B cell (primary cell): ENCODE data around the gene EPS8L3. TPM values are rescaled to one million over a fixed set of nuclear protein-coding genes. Genes with fewer than 3 reads are reported as not detected.

ENCODE experiments used
- ATAC-seq: fragments of 200-7000 bp; cut with Tn5 transposase; one replicate; pipeline ENCODE4 v1.10.0; 2021; ENCODE audit warnings: low read depth, mild to moderate bottlenecking, moderate number of reproducible peaks, moderate library complexity
- CTCF ChIA-PET: fragments of 350-600 bp; sonication (Branson Sonifier 250); formaldehyde crosslinking; loops from one replicate; lab custom pipeline; 2021; ENCODE audit warnings: antibody characterized with exemption, inconsistent platforms; lab: Charles Lee
- POLR2A ChIA-PET: fragments of 350-600 bp; sonication (Branson Sonifier 250); formaldehyde crosslinking; loops from one replicate; lab custom pipeline; 2021; ENCODE audit warnings: antibody characterized with exemption; lab: Charles Lee
- DNase-seq: peaks from one replicate; pipeline ENCODE4 v3.0.0; 2013
- H2AFZ ChIP-seq: 2 replicates; pipeline ENCODE4 v1.6.1; 2012; ENCODE audit warnings: mild to moderate bottlenecking, low read depth, low read length; ENCODE audit not compliant: insufficient read depth, poor library complexity, severe bottlenecking
- H3K27ac ChIP-seq, 2 donors: 1 replicate in 1 of 2; 2 replicates in 1 of 2; pipeline ENCODE4 v1.5.1; 2012 to 2013; ENCODE audit warnings: low read length in 2 of 2, mild to moderate bottlenecking in 2 of 2, moderate library complexity in 1 of 2
- H3K27me3 ChIP-seq, 4 experiments: fragments of 200-600 bp in 1 of 4; sonication (generic) in 1 of 4; replicated peaks in 1 of 4; 1 replicate in 2 of 4; 2 replicates in 2 of 4; pipeline versions ENCODE4 v1.6.1 to v1.7.0; 2013 to 2016; ENCODE audit warnings: low read length in 3 of 4, mild to moderate bottlenecking in 2 of 4, mixed read lengths in 1 of 4, moderate library complexity in 1 of 4; ENCODE audit not compliant: insufficient read depth in 4 of 4, control insufficient read depth in 3 of 4; ENCODE audit errors: control extremely low read depth in 1 of 4
- H3K36me3 ChIP-seq, 2 experiments: replicated peaks in 1 of 2; 1 replicate in 1 of 2; 2 replicates in 1 of 2; pipeline versions ENCODE4 v1.6.1 to v1.7.1; 2013; ENCODE audit warnings: low read length in 1 of 2; ENCODE audit not compliant: insufficient read depth in 2 of 2, control insufficient read depth in 1 of 2; ENCODE audit errors: control extremely low read depth in 1 of 2, extremely low read depth in 1 of 2
- H3K4me1 ChIP-seq, 2 donors: fragments of 200-600 bp in 1 of 2; sonication (generic) in 1 of 2; 1 replicate in 1 of 2; 2 replicates in 1 of 2; pipeline versions ENCODE4 v1.5.1 to v1.6.1; 2013 to 2017; ENCODE audit warnings: low read length in 2 of 2; ENCODE audit not compliant: control insufficient read depth in 2 of 2, insufficient read depth in 2 of 2
- H3K4me2 ChIP-seq: replicated peaks from 2 replicates; pipeline ENCODE3; 2012; ENCODE audit warnings: mild to moderate bottlenecking, low read depth, low read length; ENCODE audit not compliant: poor library complexity, severe bottlenecking
- H3K4me3 ChIP-seq, 5 experiments: fragments of 200-600 bp in 1 of 5; sonication (generic) in 1 of 5; 1 replicate in 3 of 5; 2 replicates in 2 of 5; pipeline versions ENCODE4 v1.5.1 to v1.7.0; 2011 to 2016; ENCODE audit warnings: low read length in 4 of 5, mild to moderate bottlenecking in 4 of 5, low read depth in 2 of 5, control low read depth in 1 of 5, moderate library complexity in 1 of 5; ENCODE audit not compliant: insufficient read depth in 1 of 5; ENCODE audit errors: control extremely low read depth in 1 of 5, extremely low read depth in 1 of 5
- H3K79me2 ChIP-seq: fragments of 200-600 bp; sonication (generic); one replicate; pipeline ENCODE4 v1.6.0; 2016; ENCODE audit warnings: low read length; ENCODE audit not compliant: control insufficient read depth, insufficient read depth
- H3K9ac ChIP-seq: fragments of 200-600 bp; sonication (generic); 2 replicates; pipeline ENCODE4 v1.6.1; 2017; ENCODE audit warnings: mild to moderate bottlenecking, low read length, moderate library complexity
- H3K9me3 ChIP-seq, 3 donors: one replicate each; pipeline versions ENCODE4 v1.6.1 to v1.7.1; 2013; ENCODE audit warnings: low read length in 2 of 3; ENCODE audit not compliant: control insufficient read depth in 2 of 3, insufficient read depth in 1 of 3; ENCODE audit errors: control extremely low read depth in 1 of 3
- H4K20me1 ChIP-seq: 2 replicates; pipeline ENCODE4 v1.6.0; 2012; ENCODE audit warnings: mild to moderate bottlenecking, low read length; ENCODE audit not compliant: insufficient read depth, control insufficient read depth, poor library complexity, severe bottlenecking
- H3K27ac Mint-ChIP-seq: one replicate; pipeline ENCODE4 v1.8.0; 2021; ENCODE audit warnings: mixed read lengths
- H3K27me3 Mint-ChIP-seq: one replicate; pipeline ENCODE4 v1.8.0; 2021; ENCODE audit warnings: mixed read lengths
- H3K4me1 Mint-ChIP-seq: one replicate; pipeline ENCODE4 v1.8.0; 2021; ENCODE audit warnings: mixed read lengths
- H3K4me3 Mint-ChIP-seq: one replicate; pipeline ENCODE4 v1.8.0; 2021; ENCODE audit warnings: mixed read lengths
- H3K9me3 Mint-ChIP-seq: one replicate; pipeline ENCODE4 v1.8.0; 2022; ENCODE audit warnings: mixed read lengths; ENCODE audit not compliant: insufficient read depth
- EZH2 ChIP-seq: IDR thresholded peaks from 2 replicates; pipeline ENCODE4 v1.6.1; 2012; ENCODE audit warnings: borderline replicate concordance, low read depth, mild to moderate bottlenecking, moderate library complexity, low read length; ENCODE audit not compliant: insufficient read depth, poor library complexity, severe bottlenecking
- WGBS: methylation state at CpG from one replicate; pipeline ENCODE4 v1.1.5; 2013; ENCODE audit warnings: missing lambda C conversion rate; ENCODE audit not compliant: insufficient coverage; 5-methylcytosine and 5-hydroxymethylcytosine counted together
- intact Hi-C: fragments of 100-400 bp; cut with micrococcal nuclease; formaldehyde crosslinking; loops from one replicate; pipeline ENCODE4 v1.10.0; 2022
- polyA plus RNA-seq: library from polyadenylated mRNA; depleted of rRNA; stranded (reverse); fragments of >200 nt; gene quantifications from 2 replicates; pipeline ENCODE4 v1.2.3, GENCODE V29; 2012
- total RNA-seq, 2 donors: library from RNA; stranded (reverse); fragments of 120-200 nt in 1 of 2; gene quantifications; 1 replicate in 1 of 2; 2 replicates in 1 of 2; pipeline versions ENCODE4 v1.2.3 to v1.2.4, GENCODE V29; 2013 to 2022
- TF ChIP-seq, protein P1 (sequence below): fragments of 200-600 bp; IDR thresholded peaks from one replicate; pipeline ENCODE4 v1.8.0; 2022; ENCODE audit warnings: antibody characterized with exemption, mild to moderate bottlenecking

The EPS8L3 gene
- total and polyA plus RNA-seq, 2 donors (not counting 1 experiment from before 2014, with no cell fraction given), result not detected

DNA sequence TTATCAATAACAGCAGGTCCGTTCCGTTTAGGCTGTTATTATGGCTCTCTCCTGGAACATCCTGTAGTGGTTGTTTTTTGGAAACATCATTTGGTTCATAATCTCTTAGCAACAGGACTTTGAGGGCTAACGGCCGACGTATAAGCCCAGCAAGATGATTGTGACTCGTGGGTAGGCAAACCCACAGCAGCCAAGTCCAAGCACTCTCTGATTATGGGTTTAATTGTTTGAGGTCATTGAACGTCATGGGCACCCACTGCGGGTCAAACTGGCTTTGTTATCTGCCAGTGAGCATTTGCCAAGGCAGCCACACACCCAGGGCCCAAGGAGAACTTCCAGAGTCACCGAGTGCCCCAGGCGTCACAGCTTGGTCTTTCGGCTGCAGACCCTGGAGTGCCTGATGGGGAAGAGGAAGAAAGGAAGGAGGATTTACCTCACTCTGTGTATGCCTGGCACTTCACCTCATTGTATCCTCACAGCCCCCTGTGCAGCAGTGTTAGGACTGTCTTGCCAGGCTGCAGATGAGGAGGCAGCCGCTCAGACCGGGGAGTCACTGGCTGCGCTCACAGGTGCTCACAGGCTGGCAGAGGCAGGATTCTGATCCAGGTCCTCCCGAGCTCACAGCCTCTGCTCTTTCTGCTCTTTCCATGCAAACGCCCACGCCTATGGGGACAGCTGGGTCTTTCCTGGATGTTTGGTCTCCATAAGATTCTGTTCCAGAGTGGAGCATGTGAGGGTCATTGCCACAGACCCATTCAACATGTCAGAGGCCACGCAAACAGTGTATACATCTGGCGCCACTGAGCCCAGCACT lies 30.8 kb upstream of the EPS8L3 start:
- Histone ChIP-seq H3K79me2 (no peaks in the 10 kb centered on the region), H4K20me1 (no peaks in the 10 kb centered on the region), H3K4me2 (no peak overlapping the region), H3K9me3 (no peaks in the 10 kb centered on the region), H3K4me1 (peaks cover 7 to 15% of the 10 kb centered on the region in 2 donors), H3K27ac (no peak overlapping the region), H3K4me3 (no peak overlapping the region), H3K27me3 (peaks cover 0 to 16% (median 0%) of the 10 kb centered on the region in 4 experiments), H3K36me3 (no peaks in the 10 kb centered on the region), H2AFZ (no peak overlapping the region), H3K9ac (no peak overlapping the region)
- TF ChIP-seq, protein P1, sequence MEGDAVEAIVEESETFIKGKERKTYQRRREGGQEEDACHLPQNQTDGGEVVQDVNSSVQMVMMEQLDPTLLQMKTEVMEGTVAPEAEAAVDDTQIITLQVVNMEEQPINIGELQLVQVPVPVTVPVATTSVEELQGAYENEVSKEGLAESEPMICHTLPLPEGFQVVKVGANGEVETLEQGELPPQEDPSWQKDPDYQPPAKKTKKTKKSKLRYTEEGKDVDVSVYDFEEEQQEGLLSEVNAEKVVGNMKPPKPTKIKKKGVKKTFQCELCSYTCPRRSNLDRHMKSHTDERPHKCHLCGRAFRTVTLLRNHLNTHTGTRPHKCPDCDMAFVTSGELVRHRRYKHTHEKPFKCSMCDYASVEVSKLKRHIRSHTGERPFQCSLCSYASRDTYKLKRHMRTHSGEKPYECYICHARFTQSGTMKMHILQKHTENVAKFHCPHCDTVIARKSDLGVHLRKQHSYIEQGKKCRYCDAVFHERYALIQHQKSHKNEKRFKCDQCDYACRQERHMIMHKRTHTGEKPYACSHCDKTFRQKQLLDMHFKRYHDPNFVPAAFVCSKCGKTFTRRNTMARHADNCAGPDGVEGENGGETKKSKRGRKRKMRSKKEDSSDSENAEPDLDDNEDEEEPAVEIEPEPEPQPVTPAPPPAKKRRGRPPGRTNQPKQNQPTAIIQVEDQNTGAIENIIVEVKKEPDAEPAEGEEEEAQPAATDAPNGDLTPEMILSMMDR, result no peak
- no peak for TF ChIP-seq EZH2
- Mint-ChIP-seq H3K4me1 (peaks cover 5% of the 10 kb centered on the region), H3K4me3 (no peak overlapping the region), H3K9me3 (no peaks in the 10 kb centered on the region), H3K27ac (no peak overlapping the region), H3K27me3 (peaks cover 19% of the 10 kb centered on the region)
- 91% methylated on average over 13 of the region's 19 CpGs for WGBS
- intact Hi-C loops, result no loop called here
- DNase-seq (no peak), ATAC-seq (no peak)
- ChIA-PET POLR2A (interaction anchor here (1.6 kb wide), 1 partner anchor 81 kb away, joined by 3 read pairs; no protein-coding TSS in a partner anchor), CTCF (no interaction called here)
